DND-41 (cell line): ENCODE data around the gene TLDC2.

Source experiments
- ATAC-seq: fragments of 200-7000 bp; cut with Tn5 transposase; 3 replicates; pipeline ENCODE4 v1.9.1; 2021; ENCODE audit warnings: low read depth; ENCODE audit not compliant: insufficient read depth
- DNase-seq: peaks from one replicate; pipeline ENCODE4 v3.0.0-alpha.2; 2020
- H2AFZ ChIP-seq: 2 replicates; pipeline ENCODE4 v1.6.0; 2012; ENCODE audit warnings: low read depth, low read length
- H3K27ac ChIP-seq: 2 replicates; pipeline ENCODE4 v1.5.1; 2012; ENCODE audit warnings: low read length, inconsistent platforms
- H3K27me3 ChIP-seq: fragments of 200-600 bp; sonication (generic); 2 replicates; pipeline ENCODE4 v1.6.0; 2012; ENCODE audit warnings: low read length, mild to moderate bottlenecking, inconsistent platforms; ENCODE audit not compliant: insufficient read depth, poor library complexity
- H3K36me3 ChIP-seq: 2 replicates; pipeline ENCODE4 v1.5.1; 2012; ENCODE audit warnings: low read length, inconsistent platforms; ENCODE audit not compliant: insufficient read depth
- H3K4me1 ChIP-seq: 2 replicates; pipeline ENCODE4 v1.5.1; 2012; ENCODE audit warnings: mild to moderate bottlenecking, low read length; ENCODE audit not compliant: insufficient read depth
- H3K4me2 ChIP-seq: 2 replicates; pipeline ENCODE4 v1.6.0; 2012; ENCODE audit warnings: mild to moderate bottlenecking, moderate library complexity, low read length, inconsistent platforms; ENCODE audit not compliant: insufficient read depth
- H3K4me3 ChIP-seq, 2 experiments: fragments of 200-600 bp in 1 of 2; shearing (Covaris generic) in 1 of 2; 2 replicates each; pipeline ENCODE4 v1.5.1; 2012 to 2016; ENCODE audit warnings: inconsistent platforms in 2 of 2, low read length in 2 of 2, mild to moderate bottlenecking in 2 of 2, low read depth in 1 of 2, moderate library complexity in 1 of 2
- H3K79me2 ChIP-seq: 2 replicates; pipeline ENCODE4 v1.6.0; 2012; ENCODE audit warnings: low read length, inconsistent platforms; ENCODE audit not compliant: insufficient read depth
- H3K9ac ChIP-seq: 2 replicates; pipeline ENCODE4 v1.6.0; 2012; ENCODE audit warnings: low read depth, mild to moderate bottlenecking, inconsistent platforms, low read length, moderate library complexity
- H3K9me3 ChIP-seq: 2 replicates; pipeline ENCODE4 v1.5.1; 2012; ENCODE audit warnings: low read length, moderate library complexity, mild to moderate bottlenecking, inconsistent platforms; ENCODE audit not compliant: insufficient read depth, severe bottlenecking
- H4K20me1 ChIP-seq: 2 replicates; pipeline ENCODE4 v1.6.0; 2012; ENCODE audit warnings: low read length; ENCODE audit not compliant: insufficient read depth
- EZH2 ChIP-seq: IDR thresholded peaks from 3 replicates; pipeline ENCODE4 v1.6.1; 2012; ENCODE audit warnings: borderline replicate concordance, low read depth, mild to moderate bottlenecking, moderate library complexity, low read length, inconsistent platforms; ENCODE audit not compliant: severe bottlenecking
- TF ChIP-seq, protein P1 (sequence below): IDR thresholded peaks from 2 replicates; pipeline ENCODE4 v1.5.1; 2012; ENCODE audit warnings: borderline replicate concordance, low read length, moderate library complexity, mild to moderate bottlenecking; ENCODE audit not compliant: poor library complexity, severe bottlenecking; ENCODE audit errors: extremely low read depth

TLDC2 gene

DNA sequence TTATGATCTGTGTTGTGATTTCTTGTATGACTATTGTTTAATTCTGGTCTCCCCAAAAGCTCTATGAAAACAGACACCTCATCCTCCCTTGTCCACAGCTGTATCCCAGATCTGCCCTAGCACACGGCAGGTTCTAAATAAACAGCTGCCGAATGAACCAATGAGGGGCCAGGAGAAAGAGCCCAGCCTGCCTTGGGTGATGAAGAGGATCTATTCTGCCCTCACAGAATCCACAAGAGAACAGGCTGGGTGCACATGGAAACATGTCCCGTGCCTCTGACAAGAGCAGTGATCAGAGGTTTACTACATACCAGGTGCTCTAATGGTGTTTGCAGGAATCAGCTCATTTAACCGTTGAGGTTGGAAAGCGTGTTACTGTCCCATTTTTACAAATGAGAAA is 15.6 kb upstream of the TLDC2 start:
- Histone ChIP-seq H3K9me3 (no peaks in the 10 kb centered on the region), H3K9ac (no peak overlapping the region; the same call in 1 of the 2 replicates), H4K20me1 (peaks cover 42% of the 10 kb centered on the region), H3K4me2 (peak overlapping the region; percentile 87; the same call in 1 of the 2 replicates), H3K27ac (no peak overlapping the region), H3K4me3 (no peak overlapping the region), H3K4me1 (peaks cover 36% of the 10 kb centered on the region), H3K79me2 (peaks cover 59% of the 10 kb centered on the region), H3K27me3 (no peaks in the 10 kb centered on the region), H3K36me3 (peaks cover 36% of the 10 kb centered on the region), H2AFZ (no peak overlapping the region)
- ATAC-seq (no peak), DNase-seq (no peak)
- TF ChIP-seq, protein P1, sequence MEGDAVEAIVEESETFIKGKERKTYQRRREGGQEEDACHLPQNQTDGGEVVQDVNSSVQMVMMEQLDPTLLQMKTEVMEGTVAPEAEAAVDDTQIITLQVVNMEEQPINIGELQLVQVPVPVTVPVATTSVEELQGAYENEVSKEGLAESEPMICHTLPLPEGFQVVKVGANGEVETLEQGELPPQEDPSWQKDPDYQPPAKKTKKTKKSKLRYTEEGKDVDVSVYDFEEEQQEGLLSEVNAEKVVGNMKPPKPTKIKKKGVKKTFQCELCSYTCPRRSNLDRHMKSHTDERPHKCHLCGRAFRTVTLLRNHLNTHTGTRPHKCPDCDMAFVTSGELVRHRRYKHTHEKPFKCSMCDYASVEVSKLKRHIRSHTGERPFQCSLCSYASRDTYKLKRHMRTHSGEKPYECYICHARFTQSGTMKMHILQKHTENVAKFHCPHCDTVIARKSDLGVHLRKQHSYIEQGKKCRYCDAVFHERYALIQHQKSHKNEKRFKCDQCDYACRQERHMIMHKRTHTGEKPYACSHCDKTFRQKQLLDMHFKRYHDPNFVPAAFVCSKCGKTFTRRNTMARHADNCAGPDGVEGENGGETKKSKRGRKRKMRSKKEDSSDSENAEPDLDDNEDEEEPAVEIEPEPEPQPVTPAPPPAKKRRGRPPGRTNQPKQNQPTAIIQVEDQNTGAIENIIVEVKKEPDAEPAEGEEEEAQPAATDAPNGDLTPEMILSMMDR = no peak
- no peak for TF ChIP-seq EZH2

DNA sequence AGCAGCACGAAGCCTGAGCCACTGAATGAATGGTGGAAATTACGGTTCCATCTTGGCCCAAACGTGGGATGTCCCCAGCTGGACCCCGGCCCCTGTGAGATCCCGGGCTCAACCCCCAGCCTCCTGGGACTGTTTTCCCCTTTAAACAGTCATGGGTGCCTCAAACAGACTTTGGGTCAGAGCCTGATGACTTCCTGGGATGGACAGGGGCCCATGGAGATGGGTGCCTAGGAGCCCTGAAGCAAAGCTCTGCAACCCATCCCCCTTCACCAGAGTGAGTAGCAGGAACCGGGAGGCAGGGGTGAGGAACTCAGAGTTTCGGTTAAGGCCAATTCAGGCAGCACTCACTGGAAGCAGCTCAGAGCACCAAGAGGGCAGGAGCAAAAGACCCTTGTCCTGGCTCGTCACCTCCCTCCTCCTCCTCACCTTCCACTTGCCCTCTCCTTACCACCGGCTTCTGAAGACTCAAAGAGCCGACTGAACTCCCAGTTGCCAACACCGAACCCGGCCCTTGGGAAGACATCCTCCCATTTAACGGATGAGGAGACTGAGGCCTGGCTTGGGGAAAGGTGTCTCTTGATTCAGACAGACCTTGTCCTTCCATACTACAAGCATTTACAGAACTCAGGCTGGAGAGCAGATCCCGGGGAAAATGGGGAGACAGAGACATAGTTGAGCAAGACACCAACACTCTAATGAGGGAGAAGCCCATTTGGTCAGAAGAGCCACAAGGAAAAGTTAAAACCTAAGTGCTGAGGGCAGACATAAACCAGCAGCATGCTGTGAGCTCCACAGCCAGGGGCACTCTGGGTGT is 14.9 kb upstream of the TLDC2 start:
- Histone ChIP-seq H4K20me1 (peaks cover 35% of the 10 kb centered on the region), H3K9ac (peak overlapping the region; percentile 87), H3K9me3 (no peaks in the 10 kb centered on the region), H3K4me2 (peak overlapping the region; percentile 87), H3K4me1 (peaks cover 36% of the 10 kb centered on the region), H2AFZ (no peak overlapping the region), H3K4me3 (peak overlapping the region in 1 of 2 experiments; percentile 80; a peak in 2 of 4 replicates), H3K27me3 (no peaks in the 10 kb centered on the region), H3K27ac (peak overlapping the region; percentile 8), H3K36me3 (peaks cover 36% of the 10 kb centered on the region), H3K79me2 (peaks cover 53% of the 10 kb centered on the region)
- DNase-seq (no peak), ATAC-seq (no peak)
- TF ChIP-seq, protein P1 = no peak
- TF ChIP-seq EZH2 = no peak

DNA sequence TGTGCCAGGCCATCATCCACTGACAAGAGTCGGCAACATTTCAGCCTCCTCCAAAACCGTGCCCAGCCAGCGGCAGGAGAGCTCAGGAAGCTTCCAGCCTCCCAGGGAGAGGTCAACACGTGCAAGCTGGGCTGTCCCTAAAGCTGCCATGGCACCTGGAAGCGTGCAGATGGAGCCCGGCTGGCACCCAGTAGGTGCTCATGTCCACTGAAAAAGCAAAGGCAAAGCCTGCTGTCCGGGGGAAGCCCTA is 14.4 kb upstream of the TLDC2 start:
- ATAC-seq = no peak
- Histone ChIP-seq H3K27ac (0 out of 2 replicates have a peak overlapping the region, but pooled peaks have one; percentile 8), H3K4me3 (peak overlapping the region in 1 of 2 experiments; percentile 80; a peak in 2 of 4 replicates), H4K20me1 (peaks cover 34% of the 10 kb centered on the region), H3K4me1 (peaks cover 36% of the 10 kb centered on the region), H2AFZ (no peak overlapping the region), H3K36me3 (peaks cover 36% of the 10 kb centered on the region), H3K9ac (peak overlapping the region; percentile 87), H3K79me2 (peaks cover 50% of the 10 kb centered on the region), H3K4me2 (peak overlapping the region; percentile 87), H3K9me3 (no peaks in the 10 kb centered on the region), H3K27me3 (no peaks in the 10 kb centered on the region)
- TF ChIP-seq, protein P1 = no peak
- TF ChIP-seq EZH2 = no peak
- DNase-seq = no peak
